HG02610 (cell line): Measurements from ENCODE around the gene TEX38.

Source experiments
- ATAC-seq: cut with Tn5 transposase; IDR thresholded peaks from one replicate; pipeline ENCODE4 v1.9.1; 2021; ENCODE audit warnings: mild to moderate bottlenecking, moderate library complexity; ENCODE audit not compliant: unreplicated experiment

Gene TEX38

DNA sequence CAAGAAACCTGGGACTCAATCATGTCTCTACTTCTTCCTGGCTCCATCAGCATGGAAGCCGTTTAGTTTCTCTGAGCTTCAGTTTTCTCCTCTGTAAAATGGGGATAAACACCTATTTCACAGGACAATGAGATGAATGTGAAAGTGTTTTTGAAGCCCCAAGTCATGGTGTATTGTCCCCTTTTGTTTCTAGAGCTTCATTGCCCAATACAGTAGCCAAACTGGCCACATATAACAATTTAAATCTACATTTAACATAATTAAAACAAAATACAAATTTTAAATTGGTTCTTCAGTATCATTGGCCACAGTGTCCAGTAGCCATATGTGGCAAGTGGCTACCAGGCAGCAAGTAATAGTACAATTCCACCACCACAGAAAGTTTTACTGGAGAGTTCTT is 49.5 kb downstream of the TEX38 start:
- ATAC-seq = no peak

- no peak for ATAC-seq
Observed at GRCh38 chr1:46721686-46722205, 50.1 kb downstream of the TEX38 start.
